Fibroblast of skin of scalp (primary cell): ENCODE data around the gene HCAR3.
"Not testable (repeated sequence)": the region's sequence is repeated elsewhere in the genome, so short reads cannot be mapped to it uniquely, and the experiment has no call there.

Experiments
- DNase-seq: peaks from one replicate; pipeline ENCODE4 v3.0.0-alpha.2; 2013

HCAR3 gene

GRCh38 chr12:122721057-122721545 is 4.5 kb upstream of the HCAR3 start:
- DNase-seq, result peak; percentile 28

- DNase-seq, result not testable (repeated sequence)
These were observed 1.4 kb downstream of the HCAR3 start for GRCh38 chr12:122715211-122715610.

DNA sequence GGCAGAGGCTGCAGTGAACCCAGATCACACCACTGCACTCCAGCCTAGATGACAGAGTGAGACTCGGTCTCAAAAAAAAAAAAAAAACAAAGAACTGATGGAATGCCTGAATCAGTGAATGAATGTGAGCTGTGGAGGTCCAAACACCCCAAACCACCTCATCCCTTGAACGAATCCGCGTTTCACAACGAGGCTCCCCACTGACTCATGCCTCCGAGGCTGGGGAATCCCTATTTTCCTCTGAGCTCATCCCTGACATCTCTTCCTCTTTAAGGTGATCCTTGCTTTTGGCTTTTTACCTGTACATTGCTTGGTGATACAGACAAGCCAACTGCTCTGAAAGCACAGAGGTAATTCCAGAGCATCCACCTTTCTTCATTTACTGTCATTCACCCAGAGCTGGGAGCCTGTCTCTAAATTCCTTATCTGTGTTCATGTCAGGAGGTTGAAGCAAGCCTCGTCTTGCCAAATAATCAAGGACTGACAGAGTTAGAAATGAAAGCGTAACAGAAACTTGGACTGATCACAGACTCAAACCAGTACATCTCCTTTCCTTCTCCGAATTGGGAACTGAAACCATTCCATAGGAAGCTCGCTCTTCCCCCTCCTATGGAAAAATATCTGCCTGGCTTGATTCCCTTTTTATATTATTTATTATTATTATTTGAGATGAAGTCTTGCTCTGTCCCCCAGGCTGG is 3.0 kb downstream of the HCAR3 start:
- DNase-seq, result not testable (repeated sequence)

DNA sequence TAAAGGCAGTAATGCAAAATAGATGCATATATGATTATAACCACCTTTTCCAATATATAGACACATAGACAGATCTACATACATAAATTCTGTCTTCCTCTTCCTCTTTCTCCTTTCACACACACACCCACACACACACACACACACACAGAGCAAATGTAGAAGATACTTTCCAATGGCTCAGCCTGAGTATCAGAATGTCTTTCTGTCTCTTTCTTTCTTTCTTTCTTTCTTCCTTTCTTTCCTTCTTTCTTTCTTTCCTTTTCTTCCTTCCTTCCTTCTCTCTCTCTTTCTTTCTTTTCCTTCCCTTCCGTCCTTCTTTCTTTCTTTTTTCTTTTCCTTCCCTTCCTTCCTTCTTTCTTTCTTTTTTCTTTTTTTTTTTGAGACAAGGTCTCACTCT is 5.3 kb downstream of the HCAR3 start:
- DNase-seq, result not testable (repeated sequence)

GRCh38 chr12:122710341-122710740 is 6.3 kb downstream of the HCAR3 start:
- not testable (repeated sequence) for DNase-seq

- not testable (repeated sequence) for DNase-seq
These were observed 7.3 kb downstream of the HCAR3 start for GRCh38 chr12:122709287-122709686.

DNA sequence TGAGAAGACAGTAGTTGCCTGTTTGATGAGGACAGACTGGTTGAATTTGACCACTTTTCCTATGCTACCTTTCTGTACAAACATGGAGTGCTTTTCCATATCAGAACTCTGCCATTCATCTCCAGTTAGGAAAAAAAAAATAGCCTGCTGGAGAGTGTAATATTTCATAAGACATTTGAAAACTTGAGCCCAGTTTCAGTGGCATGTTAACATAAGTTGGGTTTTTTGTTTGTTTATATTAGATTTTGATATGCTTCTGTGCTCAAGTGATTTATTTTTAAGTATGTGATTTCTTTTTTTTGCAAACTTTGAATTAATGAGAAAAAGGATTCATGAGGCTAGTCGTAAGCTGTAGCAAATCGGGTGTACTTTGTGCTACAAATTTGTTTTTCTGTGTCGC is 12.8 kb downstream of the HCAR3 start:
- DNase-seq, result not testable (repeated sequence)

DNA sequence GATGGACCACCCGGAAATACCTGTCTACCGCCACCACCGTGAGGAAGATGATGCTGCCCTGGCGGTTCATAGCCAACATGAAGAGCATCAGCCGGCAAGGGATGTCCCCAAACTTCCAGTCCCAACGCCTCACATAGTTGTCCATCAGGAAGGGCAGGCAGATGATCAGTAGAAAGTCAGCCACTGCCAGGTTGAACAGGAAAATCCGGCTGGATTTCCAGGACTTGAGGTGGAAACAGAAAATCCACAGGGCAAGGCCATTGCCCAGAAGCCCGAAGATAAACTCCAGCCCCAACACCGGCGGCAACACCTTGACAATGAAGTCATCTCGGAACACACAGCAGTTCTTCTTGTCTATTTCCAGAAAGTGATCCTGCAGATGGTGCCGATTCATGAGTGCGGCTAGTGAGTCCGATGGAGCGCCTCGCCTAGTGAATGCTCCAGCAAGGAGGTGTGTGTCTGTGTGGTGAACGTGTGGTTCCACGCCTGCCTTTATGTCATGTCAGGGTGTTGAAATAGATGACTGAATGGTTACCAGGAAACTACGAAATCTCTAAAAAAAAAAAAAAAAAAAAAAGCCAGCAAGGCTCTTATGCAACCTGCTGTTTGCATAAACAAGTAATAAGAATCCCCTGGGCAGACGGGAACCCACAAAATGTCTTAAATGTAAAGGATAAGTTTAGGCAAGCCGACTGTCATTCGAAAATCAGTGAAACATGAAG is 13.6 kb downstream of the HCAR3 start, which contains the start of gene HCAR2:
TSS of gene HCAR2 (minus strand) at position 468 of the 722 bp plus-strand sequence. CDS start at position 394, 74 bp downstream.
- not testable (repeated sequence) for DNase-seq

DNA sequence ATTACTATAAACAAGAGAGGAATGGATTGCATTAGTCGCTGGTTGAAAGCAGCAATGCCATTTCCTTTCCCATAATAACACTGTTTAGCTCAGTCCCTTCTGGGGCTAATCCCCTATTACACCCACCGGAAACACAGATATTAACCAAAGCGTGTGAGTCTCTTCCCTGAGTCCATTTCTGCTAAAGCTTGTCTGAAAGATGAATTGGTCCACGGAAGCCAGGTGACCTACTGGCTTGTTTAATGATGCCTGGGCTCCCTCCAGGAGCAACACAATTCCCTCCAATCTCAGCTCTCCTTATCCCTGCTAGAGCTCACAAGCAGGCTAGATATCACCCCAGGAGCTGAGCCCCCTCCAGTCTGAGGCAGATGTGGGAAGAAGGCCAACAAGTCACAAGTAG is 15.1 kb downstream of the HCAR3 start:
- not testable (repeated sequence) for DNase-seq

DNA sequence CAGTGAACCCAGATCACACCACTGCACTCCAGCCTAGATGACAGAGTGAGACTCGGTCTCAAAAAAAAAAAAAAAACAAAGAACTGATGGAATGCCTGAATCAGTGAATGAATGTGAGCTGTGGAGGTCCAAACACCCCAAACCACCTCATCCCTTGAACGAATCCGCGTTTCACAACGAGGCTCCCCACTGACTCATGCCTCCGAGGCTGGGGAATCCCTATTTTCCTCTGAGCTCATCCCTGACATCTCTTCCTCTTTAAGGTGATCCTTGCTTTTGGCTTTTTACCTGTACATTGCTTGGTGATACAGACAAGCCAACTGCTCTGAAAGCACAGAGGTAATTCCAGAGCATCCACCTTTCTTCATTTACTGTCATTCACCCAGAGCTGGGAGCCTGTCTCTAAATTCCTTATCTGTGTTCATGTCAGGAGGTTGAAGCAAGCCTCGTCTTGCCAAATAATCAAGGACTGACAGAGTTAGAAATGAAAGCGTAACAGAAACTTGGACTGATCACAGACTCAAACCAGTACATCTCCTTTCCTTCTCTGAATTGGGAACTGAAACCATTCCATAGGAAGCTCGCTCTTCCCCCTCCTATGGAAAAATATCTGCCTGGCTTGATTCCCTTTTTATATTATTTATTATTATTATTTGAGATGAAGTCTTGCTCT is 16.4 kb downstream of the HCAR3 start:
- DNase-seq, result not testable (repeated sequence)

DNA sequence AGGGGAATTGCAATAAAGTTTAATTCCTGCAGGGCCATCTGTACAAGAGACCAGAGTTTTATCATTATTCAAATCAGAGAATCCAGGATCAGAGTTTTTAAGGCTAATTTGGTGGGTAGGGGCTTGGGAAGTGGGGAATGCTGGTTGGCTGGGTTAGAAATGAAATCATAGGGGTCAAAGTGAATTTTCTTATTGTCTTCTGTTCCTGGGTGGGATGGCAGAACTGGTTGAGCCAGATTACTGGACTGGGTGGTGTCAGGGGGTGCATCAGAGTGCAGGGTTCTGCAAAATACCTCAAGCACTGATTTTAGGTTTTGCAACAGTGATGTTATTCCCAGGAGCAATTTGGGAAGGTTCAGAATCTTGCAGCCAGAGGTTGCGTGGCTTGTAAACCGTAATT is 19.7 kb downstream of the HCAR3 start:
- not testable (repeated sequence) for DNase-seq

DNA sequence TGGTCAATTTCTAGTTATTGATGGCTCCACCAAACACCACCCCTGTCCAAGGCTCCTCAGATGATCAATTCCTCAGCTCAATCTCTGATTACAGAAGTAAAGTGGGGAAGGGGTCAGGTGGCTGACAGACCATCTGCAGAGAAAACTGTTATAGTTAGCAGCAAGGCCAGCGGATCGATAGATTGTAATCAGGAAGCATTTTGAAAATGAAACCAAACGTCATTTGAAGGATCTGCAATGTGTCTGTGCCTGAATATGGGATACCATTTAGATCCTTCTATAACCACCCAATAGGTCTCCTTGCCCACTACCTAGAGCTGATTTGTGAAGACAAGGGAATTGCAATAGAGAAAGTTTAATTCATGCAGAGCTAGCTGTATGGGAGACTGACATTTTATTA is 25.0 kb downstream of the HCAR3 start:
- no peak for DNase-seq

GRCh38 chr12:122688291-122688690 is 28.3 kb downstream of the HCAR3 start:
- no peak for DNase-seq

GRCh38 chr12:122687086-122687485 is 29.5 kb downstream of the HCAR3 start:
- no peak for DNase-seq

GRCh38 chr12:122686538-122686937 is 30.1 kb downstream of the HCAR3 start:
- DNase-seq, result no peak

GRCh38 chr12:122684297-122684813 is 32.3 kb downstream of the HCAR3 start:
- no peak for DNase-seq

DNA sequence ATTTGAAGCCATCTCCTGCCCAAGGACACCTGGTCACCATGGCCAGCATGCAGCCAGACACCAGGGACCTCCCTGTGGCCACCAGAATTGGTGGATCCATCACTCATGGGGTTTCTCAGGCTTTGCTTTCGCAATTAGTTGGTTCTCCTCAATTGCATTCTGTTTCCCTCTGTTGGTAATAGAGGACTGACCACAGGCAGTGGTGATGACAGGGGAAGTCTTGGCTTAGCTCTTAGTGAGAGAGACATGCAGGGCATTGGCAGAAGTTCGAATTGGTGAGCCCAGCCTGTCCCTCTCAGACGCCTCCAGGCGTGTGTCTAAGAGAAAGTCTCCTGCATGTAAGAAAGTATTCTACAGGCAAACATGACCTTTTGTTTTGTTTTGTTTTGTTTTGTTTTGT is 34.8 kb downstream of the HCAR3 start:
- peak; percentile 61 for DNase-seq

DNA sequence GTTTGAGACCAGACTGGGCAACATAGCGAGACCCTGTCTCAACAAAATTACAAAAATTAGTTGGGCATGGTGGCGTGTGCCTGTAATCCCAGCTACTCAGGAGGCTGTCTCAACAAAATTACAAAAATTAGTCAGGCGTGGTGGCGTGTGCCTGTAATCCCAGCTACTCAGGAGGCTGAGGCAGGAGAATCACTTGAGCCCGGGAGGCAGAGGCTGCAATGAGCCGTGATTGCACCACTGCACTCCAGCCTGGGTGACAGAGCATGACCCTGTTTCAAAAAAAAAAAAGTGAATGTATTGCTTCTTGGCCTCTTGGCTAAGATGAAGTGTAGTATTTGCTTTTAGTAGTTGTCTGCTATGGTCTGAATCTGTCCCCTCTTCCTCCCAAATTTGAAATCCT is 35.6 kb downstream of the HCAR3 start:
- DNase-seq, result not testable (repeated sequence)

GRCh38 chr12:122676781-122677180 is 39.8 kb downstream of the HCAR3 start:
- not testable (repeated sequence) for DNase-seq

DNA sequence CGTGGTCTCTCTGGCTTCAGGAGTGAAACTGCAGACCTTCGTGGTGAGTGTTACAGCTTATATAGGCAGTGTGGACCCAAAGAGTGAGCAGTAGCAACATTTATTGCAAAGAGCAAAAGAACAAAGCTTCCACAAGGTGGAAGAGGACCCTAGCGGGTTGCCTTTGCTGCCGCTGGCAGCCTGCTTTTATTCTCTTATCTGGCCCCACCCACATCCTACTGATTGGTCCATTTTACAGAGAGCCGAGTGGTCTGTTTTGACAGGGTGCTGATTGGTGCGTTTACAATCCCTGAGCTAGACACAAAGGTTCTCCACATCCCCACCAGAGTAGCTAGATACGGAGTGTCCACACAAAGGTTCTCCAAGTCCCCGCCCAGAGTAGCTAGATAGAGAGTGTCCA is 40.6 kb downstream of the HCAR3 start:
- not testable (repeated sequence) for DNase-seq

- DNase-seq, result no peak
These were observed 44.1 kb downstream of the HCAR3 start for GRCh38 chr12:122672515-122672914.

- DNase-seq, result no peak
These were observed 47.1 kb downstream of the HCAR3 start for GRCh38 chr12:122669397-122670070.
